NK-92 (cell line): ENCODE data around the gene LRP1-AS.

Experiments used
- DNase-seq: peaks from one replicate; lab custom pipeline; 2025; ENCODE audit not compliant: unreplicated experiment; lab: John Stamatoyannopoulos, UW

LRP1-AS gene

GRCh38 chr12:57160741-57161140 is 13.3 kb upstream of the LRP1-AS start:
- DNase-seq: no peak

GRCh38 chr12:57160040-57160439 is 12.6 kb upstream of the LRP1-AS start:
- DNase-seq: no peak

- DNase-seq: no peak
Observed at GRCh38 chr12:57159311-57159710, 11.9 kb upstream of the LRP1-AS start.

DNA sequence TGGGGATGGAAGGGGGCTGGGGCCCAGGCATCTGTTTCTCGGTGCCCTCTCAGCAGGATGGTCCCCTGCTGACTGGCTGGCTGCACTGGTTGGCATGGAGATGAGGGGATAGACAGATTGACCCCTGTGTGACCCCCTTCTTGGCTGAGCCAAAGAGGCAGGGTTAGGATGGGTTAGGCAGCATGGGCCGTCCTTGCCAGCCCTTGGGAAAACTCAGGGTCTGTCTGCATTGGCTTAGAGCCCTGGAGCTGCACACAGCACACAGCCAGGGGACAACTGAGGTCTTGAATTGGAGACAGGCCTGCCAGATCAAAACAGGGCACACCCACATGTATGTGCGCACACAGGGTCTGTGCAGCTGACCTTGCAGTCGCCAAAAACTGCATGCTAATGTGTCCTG is 11.2 kb upstream of the LRP1-AS start:
- no peak for DNase-seq

DNA sequence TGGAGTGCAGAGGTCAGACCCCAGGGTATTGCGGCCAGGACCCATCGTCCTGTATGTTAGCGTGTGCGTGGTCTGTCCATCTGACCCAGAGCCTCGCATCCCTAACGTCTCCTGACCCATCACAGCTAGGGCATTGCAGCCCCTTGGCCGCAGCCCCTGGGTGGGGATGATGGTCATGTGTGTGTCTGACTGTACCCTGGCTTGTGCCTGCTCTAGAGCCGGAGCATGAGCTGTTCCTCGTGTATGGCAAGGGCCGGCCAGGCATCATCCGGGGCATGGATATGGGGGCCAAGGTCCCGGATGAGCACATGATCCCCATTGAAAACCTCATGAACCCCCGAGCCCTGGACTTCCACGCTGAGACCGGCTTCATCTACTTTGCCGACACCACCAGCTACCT is 10.8 kb upstream of the LRP1-AS start:
- no peak for DNase-seq

GRCh38 chr12:57157588-57158173 is 10.3 kb upstream of the LRP1-AS start:
- DNase-seq: no peak

GRCh38 chr12:57156701-57157403 is 9.4 kb upstream of the LRP1-AS start:
- DNase-seq: no peak

- no peak for DNase-seq
Observed at GRCh38 chr12:57154804-57155434, 7.5 kb upstream of the LRP1-AS start.

- no peak for DNase-seq
Observed at GRCh38 chr12:57154076-57154475, 6.7 kb upstream of the LRP1-AS start.

DNA sequence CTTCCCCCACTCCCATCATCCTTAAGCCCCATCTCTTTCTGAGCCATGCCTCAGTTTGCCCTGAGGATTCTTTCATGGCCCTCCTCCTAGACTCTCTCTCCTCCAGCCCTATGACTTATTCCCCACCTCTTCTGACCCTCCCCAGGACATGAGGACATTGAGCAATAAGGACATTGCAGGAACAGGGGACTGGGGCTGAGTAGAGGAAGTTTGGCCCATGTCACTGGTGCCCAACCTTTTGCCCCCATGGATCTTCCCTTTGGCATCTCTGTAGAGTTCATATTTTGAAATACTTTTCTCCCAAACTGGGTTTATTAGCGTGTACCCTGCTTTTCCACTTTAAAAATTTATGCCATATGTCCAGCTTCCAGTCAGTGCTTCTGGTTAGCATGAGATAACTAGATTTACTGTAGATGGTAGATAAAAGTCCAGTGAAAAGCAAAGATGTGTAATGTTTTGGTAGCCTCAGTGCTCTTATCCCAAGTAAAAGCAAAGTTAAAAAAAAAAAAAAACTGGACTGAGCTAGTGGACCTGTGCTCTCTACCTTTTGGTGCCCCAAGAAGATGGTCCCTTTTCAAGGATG is 6.1 kb upstream of the LRP1-AS start:
- no peak for DNase-seq

- no peak for DNase-seq
Observed at GRCh38 chr12:57152639-57153038, 5.2 kb upstream of the LRP1-AS start.

GRCh38 chr12:57151741-57152630 is 4.6 kb upstream of the LRP1-AS start:
- no peak for DNase-seq

DNA sequence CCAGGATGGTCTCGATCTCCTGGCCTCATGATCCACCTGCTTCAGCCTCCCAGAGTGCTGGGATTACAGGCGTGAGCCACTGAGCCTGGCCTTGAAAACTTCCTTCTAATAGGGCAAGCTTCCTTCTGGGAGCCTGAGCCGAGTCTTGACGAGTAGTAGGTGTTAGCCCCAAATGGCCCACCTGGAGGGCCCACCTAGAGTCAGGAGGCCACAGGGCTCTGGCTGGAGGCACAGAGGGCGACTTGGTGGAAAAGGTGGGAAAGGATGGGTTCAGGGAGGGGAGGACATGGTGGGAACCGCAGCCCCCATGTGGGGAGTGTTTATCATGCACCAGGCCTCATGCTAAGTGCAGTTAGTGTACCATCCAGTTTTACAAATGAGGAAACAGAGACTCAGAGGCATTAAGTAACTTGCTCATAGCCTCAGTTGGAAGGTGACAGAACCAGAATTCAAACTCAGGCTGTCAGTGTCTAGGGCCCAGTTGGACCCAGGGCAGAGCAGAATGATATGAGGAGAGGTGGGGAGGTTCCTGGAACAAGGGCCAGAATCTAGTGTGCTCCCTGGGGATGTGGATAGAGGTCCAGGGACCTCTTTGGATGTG is 3.1 kb upstream of the LRP1-AS start:
- no peak for DNase-seq

GRCh38 chr12:57149245-57149900 is 2.0 kb upstream of the LRP1-AS start:
- DNase-seq: no peak

- DNase-seq: peak; percentile 6
Observed at GRCh38 chr12:57148469-57149244, 1.2 kb upstream of the LRP1-AS start.

GRCh38 chr12:57146092-57146491 is 1.3 kb downstream of the LRP1-AS start:
- no peak for DNase-seq

DNA sequence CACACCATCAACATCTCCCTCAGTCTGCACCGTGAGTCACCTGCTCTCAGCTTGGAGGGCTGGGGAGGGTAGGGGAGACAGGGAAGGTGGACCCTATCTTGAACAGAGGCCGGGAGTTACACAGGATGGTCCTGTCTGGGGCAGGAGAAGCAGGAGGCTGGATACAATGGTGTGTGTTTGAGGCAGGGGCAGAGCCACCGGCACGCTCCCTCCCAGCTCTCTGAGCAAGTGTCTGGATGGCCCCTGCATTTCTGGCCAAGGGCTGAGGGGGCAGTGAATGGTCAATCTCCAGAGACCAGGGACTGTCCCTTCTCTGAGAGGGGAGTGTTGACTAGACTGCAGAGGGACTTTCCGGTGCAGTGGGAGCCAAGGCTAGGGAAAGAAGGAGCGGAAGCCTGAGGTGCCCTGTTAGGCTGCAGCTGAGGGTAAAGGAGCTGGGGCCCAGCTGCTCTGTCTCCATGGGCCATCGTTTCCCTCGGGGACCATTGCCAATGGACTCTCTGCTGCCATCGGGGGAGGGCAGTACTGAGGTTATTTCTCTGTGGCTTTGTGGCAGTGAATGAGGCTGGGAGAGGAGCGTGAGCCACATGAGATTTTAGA is 1.9 kb downstream of the LRP1-AS start:
- no peak for DNase-seq

DNA sequence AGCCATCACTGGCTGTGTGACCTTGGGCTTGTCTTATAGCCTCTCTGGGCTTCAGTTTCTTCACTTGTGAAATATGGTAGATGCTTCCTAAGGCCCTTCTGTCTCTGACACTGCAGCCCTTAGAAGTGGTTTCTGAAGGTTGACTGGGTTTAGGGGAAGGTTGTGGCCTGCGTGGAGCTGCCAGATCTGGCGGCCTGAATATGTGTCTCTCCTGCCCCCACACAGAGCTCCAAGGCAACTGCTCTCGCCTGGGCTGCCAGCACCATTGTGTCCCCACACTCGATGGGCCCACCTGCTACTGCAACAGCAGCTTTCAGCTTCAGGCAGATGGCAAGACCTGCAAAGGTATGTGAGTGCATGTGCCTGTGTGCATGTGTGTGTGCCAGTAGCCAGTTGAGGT is 4.0 kb downstream of the LRP1-AS start:
- DNase-seq: no peak

GRCh38 chr12:57142727-57143126 is 4.7 kb downstream of the LRP1-AS start:
- DNase-seq: no peak
